NCI-H446 (cell line): ENCODE data around the gene ITGA7.

Experiments used
- DNase-seq, 2 experiments: peaks; one replicate each; lab custom pipeline; 2025; lab: John Stamatoyannopoulos, UW

ITGA7 gene

DNA sequence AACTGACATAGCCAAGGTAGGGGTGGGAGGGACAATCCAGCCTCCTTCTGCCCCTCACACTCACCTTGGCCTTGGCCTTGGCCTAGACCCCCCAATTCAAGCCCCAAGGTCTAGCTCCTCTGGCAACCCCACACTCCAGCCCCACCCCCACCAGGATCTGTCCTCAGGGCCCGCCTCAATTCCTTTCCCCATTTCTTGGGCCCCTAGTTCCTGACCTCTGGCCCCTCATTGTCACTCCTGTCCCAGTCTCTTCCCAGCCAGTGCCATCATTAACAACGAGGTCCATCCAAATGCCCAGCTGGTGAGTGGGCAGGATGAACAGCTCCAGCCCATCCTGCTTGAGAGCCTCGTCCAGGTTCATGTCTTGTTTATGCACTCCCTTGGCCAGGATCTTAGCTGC is 28.4 kb upstream of the ITGA7 start:
- no peak for DNase-seq

DNA sequence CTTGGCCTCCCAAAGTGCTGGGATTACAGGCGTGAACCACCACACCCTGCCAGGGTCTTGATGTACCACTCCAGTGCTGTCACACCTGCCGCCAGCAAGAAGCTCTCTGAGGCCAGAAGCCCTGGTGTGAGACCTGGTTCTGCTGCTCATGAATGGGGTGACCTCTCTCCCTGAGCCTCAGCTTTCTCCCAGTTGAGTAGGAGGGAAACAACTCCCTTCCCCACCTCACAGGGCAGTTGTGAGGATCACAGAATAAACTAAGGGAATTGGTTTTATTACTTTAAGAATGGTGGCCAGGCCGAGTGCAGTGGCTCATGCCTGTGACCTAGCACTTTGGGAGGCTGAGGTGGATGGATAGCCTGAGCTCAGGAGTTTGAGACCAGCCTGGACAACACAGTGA is 26.9 kb upstream of the ITGA7 start:
- DNase-seq: no peak

DNA sequence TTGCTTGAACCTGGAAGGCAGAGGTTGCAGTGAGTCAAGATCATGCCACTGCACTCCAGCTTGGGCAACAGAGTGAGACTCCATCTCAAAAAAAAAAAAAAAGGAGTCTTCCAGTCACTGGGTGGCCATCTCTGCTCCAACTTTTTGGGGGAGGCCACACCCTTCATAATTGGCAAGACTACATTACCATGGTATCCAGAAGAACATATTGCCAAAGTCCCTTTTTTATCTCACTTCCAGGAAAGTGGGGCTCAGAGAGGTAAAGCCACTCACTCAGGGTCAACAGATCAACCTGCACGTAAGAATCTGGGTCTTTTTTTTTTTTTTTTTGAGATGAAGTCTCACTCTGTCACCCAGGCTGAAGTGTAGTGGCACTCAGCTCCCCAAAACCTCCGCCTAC is 26.2 kb upstream of the ITGA7 start:
- DNase-seq: no peak

DNA sequence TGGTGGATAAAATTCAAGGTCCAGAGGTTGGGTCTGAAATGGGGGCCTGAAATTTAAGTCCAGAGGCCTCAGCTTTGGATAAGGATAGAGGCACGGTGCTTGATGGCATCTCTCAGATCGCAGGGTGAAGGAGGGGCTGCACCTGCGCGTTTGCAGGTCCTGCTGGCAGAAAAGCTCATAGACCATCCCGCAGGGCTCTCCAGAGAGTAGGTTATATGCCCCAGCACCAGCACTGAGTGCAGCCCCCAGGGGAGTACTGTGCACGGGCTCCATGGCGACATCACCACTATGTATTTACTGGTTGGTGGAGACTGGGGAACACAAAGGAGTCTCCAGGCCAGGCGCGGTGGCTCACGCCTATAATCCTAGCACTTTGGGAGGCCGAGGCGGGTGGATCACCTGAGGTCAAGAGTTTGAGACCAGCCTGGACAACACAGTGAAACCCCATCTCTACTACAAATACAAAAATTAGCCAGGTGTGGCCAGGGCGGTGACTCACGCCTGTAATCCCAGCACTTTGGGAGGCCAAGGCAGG is 25.4 kb upstream of the ITGA7 start:
- DNase-seq: no peak

DNA sequence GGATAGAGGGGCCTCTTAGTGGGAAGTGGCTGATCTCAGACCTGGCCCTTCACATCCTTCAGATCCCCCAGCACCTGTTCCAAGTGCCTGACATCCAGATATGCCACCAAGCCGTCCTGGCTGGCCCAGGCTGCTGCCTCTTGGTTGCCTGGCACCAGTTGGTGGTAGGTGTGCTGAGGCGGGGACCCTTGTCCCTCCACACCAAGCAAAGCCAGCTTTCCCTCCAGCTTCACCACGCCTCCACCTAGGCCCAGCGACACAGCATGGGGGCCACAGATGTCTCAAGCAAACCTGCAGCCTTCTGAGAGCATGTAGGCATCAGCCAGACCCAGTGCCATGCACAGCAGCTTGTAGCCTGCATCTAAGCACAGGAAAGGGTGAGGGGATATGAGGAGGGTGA is 24.6 kb upstream of the ITGA7 start:
- DNase-seq: no peak

DNA sequence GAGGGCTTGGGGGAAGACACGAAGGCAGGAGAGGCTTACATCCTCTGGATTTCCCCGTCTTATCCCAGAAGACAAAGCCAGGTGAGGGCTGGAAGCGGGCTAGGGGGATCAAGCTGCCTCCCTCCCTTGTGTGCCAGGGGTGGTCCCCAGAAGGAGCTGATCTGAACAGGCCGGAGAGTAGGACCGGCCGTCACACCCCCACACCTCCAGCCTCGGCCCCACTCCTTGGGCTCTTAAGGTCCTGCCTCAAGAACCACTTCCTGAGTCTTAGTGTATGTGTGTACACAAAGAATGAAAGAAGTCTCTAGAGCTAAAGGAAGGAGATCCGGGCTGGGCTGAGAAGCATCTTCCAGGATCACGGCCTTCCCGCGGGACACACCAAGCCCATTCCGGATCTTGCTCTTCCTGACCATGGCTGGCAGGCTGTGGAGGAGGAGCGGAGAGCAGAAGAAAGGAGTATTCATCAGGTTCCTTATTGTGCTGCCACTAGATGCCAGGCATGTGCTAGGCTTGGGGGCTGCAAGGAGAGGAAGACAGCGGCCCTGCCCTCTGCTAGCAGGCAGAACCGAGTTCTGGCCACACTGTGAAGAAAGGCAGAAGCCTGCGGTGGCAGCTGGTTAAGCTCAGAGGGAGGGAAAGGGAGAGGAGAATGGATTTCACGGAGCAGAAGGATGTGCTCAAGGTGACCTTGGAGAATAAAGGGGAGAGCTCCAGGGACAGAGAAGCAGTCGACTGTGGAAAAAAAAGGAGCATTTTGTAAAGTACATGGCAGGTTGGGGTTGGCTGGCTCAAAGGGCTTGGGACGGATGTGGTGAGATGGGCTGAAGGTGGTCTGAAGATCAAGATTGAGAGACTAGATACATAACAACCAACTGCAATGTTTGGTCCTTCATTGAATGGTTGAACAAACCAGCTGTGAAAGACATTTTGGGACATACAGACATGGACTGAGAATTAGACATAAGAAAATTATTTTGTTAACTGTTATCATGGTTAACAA is 22.4 kb upstream of the ITGA7 start:
- no peak for DNase-seq

DNA sequence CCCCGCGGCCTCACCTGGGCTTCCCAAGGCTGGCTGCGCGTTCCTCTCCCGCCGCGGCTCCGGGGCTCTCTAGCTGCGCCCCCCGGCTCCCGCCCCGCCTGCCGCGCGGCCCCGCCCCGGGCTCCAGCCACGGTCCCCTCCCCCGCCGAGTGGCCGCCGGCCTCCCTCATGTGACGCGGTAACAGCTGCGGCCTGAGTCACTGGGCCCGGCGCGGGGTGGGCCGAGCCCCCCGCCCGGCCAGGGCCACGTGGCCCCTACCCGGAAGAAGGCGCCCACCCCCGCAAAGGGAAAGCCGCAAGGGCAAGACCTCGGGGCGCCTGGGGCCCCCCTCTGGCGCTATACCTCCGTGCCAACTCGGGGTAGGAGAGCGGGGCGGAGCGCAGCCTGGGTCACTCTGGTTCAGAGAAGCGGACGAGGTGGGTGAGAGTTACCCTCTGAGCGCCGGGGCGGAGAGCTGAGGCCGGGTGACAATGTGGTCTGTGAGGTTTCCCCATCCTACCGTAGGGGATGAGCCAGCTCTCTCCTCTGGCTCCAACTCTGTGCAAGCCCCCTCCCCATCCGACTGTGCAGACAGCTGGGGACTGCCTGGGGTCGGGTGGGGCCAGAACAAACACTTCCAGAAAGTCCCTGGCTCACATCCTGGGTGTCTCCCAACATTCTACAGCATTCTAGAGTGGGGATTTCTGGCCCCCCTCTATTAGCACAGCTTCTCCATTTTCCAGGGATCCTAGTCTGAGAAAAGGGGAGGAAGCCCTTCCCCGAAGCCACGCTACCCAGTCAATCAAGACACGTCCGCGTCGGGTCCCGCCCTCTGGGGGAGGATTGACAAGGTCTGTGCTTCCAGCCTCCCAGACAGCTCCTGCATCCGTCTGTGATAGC is 21.5 kb upstream of the ITGA7 start, which contains the start of gene CD63:
Gene CD63, minus strand, starts transcription at position 71 of the 880 bp plus-strand sequence. CDS start 668 bp downstream, outside the sequence.
- peak; percentile 71 to 89 for DNase-seq

DNA sequence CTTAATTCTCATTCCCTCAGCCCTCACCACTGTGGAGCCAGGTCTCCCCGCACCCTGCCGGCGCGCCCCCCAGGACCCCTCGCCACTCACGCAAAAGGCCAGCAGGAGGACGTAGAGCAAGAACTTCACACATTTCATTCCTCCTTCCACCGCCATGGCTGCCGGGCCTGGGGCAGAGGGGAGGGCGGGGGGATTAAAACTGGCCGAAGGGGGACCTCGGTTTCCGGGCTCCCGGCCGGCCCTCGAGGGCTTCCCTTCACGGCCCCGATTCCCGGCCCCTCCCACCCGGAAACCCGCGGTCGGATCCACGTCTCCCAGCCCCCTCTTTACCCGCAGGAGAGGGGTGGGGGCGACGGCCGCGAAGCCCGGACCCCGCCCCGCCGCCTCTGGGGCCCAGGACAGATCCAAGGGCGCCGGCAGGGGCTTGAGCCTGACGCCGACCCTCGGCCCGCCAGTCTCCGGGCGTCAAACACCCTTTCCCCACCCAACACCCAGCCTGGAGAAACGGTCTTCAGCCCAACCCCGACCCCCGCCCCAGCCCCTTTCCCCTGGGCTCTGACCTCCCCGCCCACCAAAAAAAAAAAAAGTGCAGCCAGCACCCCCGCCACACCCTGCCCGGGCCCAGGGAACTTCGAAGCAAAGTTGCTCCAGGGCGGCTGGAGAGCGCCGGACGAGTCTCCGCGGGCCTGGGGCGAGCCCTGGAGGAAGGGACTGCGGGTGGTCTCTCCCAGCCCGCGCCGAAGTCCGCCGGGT is 20.7 kb upstream of the ITGA7 start:
- peak in 1 of 2 experiments; percentile 38 for DNase-seq

DNA sequence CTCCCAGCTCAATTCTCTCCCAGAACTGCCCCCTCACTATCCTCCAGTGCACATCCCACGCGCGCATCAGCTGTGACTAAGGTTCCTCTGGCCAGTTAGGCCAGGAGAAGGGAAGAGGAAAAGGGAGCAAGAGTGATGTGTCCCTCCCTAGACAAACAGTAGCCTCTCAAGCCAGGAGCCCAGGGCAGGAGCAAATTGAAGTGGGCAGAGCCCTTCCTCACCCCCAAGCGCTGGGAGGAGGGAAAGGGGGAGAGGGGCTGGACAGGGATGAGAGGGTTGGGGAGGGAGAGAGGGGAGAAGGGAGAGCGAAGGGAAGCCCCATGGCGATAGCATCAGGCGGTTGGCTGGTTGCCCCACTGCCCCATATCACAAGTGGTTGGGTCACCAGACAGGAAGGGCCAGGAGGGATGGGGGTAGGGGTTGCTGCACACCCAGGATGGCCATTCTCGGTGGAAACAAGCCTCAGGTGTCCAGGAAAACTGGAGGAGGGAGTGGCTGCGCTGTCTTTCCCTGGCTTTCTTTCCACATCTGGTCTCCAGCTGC is 20.0 kb upstream of the ITGA7 start:
- DNase-seq: no peak

DNA sequence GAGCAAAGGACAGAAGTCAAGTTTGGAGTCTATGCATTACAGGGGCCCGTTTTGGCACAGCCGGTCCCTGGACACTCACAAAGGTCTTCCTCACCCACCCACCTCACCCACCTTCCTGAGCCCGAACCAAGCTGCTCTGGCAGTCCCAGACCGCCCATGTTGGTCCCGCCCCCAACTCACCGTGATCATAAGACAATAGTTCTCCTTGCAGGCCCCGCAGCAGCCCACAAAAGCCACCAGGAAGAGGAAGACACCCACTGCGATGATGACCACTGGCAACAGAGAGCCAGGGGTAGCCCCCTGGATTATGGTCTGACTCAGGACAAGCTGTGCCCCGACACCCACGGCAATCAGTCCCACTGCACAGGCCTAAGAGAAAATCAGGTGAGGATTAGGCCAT is 19.3 kb upstream of the ITGA7 start:
- no peak for DNase-seq

DNA sequence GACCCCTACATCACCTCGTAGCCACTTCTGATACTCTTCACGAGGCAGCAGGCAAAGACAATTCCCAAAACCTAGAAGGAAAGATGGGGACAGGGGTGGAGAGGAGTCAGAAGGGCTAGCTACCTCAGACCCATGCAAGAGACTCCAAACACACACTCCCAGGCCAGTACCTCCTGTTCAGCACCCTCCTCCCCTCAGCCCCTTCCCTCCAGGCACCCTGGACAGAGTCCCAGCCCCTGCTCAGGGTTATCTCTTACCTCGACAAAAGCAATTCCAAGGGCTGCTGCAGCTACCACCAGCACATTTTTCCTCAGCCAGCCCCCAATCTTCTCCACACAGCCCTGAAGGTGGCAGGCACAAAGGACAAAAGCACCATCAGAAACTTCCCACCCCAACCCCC is 17.9 kb upstream of the ITGA7 start:
- DNase-seq: no peak

DNA sequence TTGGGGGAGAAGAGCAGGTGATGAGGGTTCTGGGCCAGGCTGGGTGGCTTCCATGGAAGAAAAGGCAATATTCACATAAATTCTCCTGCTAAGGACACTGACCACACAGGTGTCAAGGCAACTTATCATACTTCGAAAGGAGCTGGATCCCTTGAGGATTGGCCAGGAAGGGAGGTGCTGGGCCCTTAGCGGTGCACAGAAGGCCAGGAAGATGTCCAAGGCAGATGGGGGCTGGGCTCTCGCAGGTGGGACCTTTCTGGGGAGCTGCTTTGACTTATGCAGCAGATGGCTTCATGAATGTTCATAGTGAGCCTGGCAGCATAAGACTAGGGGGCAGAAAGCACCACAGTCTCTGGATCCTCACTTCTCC is 17.2 kb upstream of the ITGA7 start:
- DNase-seq: no peak

DNA sequence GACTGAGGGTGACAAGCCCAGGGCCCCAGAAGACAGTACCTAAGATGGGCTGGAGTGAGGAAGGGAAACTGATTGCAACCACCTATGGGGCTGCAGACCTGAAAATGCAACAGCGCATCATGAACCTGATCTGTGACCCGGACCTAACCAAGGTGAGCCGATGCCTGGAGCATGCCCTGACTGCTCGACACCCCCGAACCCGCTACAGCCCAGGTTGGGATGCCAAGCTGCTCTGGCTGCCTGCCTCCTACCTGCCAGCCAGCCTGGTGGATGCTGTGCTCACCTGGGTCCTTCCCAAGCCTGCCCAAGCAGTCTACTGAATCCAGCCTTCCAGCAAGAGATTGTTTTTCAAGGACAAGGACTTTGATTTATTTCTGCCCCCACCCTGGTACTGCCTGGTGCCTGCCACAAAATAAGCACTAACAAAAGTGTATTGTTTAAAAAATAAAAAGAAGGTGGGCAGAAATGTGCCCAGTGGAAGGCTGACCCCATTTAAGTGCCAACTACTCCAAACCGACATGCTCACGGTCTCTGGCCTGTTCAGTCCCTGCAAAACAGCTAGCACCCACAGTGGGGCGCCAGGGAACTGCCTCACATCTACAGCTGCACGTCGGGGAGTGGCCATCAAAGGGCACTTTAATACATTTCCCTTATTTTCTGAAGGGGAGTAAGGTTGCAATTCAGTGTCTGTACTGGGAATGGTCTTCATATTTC is 16.7 kb upstream of the ITGA7 start:
- peak; percentile 20 to 65 for DNase-seq

DNA sequence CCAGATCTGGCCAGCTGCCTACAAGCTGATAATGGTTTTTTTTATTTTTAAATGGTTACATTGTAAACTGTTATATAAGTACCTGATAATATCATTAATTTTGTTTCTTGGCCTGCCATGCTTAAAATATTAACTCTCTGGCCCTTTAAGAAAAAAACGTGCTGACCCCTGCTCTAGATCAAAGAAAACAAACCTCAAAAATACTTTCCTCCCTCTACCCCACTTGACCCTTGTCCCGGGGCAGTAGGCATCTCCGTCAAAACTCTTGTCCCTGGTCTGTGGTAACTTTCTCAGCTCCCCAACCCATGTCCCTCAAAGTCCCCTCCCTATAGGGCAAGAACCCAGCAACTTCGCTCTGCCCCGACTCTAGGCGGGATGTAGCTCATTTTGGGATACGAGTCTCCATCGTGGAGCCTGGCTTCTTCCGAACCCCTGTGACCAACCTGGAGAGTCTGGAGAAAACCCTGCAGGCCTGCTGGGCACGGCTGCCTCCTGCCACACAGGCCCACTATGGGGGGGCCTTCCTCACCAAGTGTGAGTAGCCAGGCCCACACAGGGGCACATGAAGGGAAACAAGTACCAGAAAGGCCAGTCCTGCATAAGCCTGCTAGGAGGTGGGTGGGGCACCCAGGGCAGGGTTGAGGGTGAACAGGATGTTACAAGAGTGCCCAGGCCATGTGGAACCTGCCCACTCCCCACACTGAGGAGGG is 16.0 kb upstream of the ITGA7 start:
- no peak for DNase-seq

DNA sequence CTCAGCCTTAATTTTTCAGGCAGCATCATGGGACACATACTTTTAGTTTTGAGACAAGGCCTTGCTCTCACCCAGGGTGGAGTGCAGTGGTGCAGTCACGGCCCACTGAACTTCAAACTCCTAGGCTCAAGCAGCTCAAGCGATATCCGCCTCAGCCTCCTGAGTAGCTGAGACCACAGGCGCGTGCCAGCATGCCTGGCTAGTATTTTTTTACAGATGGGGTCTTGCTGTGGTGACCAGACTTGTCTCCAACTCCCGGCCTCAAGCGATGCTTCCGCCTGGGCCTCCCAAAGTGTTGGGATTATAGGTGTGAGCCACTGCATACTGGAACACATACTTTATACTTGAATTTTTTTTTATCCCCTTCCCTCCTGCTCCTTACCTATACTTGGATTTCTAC is 15.2 kb upstream of the ITGA7 start:
- no peak for DNase-seq

DNA sequence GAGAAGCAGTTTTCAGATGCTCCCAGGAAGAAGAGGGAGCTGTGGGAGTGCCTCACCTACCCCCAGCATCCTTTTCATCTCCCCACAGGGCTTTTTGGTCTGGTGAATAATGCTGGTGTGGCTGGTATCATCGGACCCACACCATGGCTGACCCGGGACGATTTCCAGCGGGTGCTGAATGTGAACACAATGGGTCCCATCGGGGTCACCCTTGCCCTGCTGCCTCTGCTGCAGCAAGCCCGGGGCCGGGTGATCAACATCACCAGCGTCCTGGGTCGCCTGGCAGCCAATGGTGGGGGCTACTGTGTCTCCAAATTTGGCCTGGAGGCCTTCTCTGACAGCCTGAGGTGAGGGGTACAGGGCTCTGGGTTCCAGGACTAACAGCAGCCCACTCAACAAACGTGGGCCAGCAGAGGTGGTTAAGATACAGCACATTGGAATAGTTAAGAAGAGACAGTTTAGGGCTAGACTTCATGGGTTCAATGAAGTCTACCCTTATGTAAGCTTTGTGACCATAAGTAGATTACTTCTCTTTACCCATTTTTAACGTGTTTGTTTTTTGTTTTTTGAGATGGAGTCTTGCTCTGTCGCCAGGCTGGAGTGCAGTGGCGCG is 14.0 kb upstream of the ITGA7 start:
- DNase-seq: no peak

DNA sequence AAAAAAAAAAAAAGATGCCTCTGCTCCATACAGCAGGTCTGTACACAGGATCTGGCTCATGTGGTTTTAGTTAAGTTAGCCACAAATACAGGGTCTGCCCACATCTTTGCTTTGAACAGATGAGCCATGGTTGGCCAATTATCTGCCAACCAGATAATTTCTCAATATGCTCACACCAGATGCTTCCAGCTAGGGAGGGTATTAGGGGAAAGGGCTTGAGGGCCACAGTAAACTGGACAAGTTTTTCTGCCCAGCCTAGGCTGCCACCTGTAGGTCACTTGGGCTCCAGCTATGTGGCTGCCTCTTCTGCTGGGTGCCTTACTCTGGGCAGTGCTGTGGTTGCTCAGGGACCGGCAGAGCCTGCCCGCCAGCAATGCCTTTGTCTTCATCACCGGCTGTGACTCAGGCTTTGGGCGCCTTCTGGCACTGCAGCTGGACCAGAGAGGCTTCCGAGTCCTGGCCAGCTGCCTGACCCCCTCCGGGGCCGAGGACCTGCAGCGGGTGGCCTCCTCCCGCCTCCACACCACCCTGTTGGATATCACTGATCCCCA is 13.3 kb upstream of the ITGA7 start:
- DNase-seq: peak; percentile 75 to 93

DNA sequence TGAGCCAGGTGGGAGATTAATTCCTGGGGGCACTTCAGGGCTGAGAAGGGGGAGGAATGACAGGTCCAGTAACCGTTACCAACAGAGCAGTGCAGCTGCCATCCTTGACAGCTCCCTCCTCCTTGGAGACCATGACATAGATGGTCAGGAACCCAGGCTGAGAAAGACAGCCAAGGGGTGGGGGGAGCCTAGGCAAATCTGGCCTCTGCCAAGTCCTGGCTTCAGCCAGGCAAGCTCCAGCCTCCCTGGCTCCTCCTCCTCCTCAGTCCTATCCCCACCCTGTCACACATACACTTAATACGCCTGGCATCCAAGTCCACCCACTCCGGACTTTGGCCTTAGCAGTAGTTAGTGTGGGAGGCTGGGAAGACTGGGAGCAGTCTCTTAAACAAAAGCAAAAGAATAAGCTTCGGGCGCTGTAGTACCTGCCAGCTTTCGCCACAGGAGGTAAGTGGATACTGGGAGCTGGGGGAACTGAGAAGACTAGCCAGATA is 12.4 kb upstream of the ITGA7 start, which contains the start of gene RDH5:
Gene RDH5, plus strand, starts transcription at position 323 of the 494 bp plus-strand sequence. CDS start 792 bp downstream, outside the sequence.
- peak; percentile 58 to 91 for DNase-seq

DNA sequence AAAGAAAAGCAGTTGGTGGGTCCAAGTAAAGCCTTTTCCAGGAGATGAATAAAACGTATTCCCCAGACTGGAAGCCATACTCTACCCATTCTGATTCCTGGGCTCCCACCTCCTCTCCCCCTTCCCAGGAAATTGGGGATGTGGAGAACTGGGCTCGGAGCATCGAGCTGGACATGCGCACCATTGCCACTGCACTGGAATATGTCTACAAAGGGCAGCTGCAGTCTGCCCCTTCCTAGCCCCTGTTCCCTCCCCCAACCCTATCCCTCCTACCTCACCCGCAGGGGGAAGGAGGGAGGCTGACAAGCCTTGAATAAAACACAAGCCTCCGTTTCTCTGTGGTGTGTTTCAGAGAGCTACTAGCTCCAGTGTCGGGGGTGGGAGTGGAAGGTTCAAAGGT is 11.7 kb upstream of the ITGA7 start:
- DNase-seq: no peak
